Measurements from ENCODE around the gene MAL.
"Not testable (repeated sequence)": the region's sequence is repeated elsewhere in the genome, so short reads cannot be mapped to it uniquely, and the experiment has no call there.

MAL gene

DNA sequence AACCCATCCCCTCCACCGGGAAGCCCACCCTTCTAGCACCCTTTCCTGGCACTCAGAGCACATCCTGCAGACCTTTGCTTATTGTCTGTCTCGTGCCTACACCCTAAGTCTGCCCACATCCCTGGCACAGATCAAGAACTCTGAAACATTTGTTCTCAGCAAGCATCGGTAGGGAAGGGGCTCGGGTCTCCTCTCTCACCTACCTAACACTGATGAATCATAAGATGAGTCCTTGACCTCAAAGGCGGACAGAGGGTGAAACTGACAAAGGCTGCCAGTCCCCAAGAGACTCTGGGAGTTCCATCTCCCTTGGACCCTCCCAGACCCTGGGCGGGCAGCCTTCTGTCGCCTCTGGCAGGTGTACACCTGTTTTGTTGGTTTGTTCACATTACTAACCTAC is 9.3 kb downstream of the MAL start:
- DNase-seq, result no peak

DNA sequence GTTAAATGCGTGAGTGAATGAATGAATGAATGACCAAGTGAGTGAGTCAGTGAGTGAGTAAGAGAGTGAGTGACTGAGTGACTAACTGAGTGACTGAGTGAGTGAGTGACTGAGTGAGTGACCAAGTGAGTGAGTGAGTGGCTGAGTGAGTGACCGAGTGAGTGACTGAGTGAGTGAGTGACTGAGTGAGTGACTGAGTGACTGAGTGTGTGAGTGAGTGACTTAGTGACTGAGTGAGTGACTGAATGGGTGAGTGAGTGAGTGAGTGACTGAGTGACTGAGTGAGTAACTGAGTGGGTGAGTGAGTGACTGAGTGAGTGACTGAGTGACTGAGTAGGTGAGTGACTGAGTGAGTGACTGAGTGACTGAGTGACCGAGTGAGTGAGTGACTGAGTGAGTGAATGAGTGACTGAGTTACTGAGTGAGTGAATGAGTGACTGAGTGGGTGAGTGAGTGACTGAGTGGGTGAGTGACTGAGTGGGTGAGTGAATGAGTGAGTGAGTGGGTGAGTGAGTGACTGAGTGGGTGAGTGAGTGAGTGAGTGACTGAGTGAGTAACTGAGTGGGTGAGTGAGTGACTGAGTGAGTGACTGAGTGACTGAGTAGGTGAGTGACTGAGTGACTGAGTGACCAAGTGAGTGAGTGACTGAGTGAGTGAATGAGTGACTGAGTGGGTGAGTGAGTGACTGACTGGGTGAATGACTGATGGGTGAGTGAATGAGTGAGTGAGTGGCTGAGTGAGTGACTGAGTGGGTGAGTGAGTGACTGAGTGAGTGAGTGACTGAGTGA is 11.3 kb downstream of the MAL start:
- no peak for DNase-seq

GRCh38 chr2:95037384-95037839 is 11.9 kb downstream of the MAL start:
- no peak for DNase-seq

DNA sequence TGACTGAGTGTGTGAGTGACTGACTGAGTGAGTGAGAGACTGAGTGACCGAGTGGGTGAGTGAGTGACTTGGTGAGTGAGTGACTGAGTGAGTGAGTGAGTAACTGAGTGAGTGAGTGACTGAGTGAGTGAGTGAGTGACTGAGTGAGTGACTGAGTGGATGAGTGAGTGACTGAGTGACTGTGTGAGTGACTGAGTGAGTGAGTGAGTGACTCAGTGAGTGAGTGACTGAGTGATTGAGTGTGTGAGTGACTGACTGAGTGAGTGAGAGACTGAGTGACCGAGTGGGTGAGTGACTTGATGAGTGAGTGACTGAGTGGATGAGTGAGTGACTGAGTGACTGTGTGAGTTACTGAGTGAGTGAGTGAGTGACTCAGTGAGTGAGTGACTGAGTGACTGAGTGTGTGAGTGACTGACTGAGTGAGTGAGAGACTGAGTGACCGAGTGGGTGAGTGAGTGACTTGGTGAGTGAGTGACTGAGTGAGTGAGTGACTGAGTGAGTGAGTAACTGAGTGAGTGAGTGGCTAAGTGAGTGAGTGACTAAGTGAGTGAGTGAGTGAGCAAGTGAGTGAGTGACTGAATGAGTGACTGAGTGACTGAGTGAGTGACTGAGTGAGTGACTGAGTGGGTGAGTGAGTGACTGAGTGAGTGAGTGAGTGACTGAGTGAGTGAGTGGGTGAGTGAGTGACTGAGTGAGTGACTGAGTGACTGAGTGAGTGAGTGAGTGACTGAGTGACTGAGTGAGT is 12.5 kb downstream of the MAL start:
- DNase-seq, result not testable (repeated sequence)

DNA sequence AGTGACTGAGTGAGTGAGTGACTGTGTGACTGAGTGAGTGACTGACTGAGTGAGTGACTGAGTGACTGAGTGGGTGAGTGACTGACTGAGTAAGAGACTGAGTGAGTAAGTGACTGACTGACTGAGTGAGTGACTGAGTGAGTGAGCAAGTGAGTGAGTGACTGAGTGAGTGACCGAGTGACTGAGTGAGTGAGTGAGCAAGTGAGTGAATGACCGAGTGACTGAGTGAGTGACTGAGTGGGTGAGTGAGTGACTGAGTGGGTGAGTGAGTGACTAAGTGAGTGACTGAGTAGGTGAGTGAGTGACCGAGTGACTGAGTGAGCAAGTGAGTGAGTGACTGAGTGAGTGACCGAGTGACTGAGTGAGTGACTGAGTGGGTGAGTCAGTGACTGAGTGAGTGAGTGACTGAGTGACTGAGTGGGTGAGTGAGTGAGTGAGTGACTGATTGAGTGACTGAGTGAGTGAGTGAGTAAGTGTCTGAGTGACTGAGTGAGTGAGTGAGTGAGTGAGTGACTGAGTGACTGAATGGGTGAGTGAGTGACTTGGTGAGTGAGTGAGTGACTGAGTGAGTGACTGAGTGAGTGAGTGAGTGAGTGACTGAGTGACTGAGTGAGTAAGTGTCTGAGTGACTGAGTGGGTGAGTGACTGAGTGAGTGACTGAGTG is 13.3 kb downstream of the MAL start:
- DNase-seq, result no peak

DNA sequence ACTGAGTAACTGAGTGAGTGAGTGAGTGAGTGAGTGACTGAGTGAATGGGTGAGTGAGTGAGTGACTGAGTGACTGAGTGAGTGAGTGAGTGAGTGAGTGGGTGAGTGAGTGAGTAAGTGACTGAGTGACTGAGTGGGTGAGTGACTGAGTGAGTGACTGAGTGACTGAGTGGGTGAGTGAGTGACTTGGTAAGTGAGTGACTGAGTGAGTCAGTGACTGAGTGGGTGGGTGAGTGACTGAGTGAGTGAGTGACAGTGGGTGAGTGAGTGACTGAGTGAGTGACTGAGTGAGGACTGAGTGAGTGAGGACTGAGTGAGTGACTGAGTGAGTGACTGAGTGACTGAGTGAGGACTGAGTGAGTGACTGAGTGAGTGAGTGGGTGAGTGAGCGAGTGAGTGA is 13.9 kb downstream of the MAL start:
- DNase-seq, result no peak

DNA sequence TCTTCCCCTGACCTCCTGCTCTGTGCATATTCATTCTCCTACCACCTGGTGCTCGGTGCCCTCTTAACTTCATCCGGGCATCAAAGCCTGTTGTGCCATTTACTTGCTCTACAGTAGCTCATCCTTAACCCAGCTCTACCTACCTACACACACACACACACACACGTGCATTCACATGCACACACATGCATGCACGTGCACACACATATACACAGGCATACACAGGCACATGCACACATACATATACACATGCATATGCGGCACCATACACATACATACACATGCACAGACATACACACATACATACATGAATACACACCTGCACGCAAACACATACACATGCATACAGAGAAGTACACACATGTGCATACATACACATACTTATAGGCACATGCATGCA is 14.5 kb downstream of the MAL start:
- no peak for DNase-seq

- DNase-seq, result no peak
These were observed 14.9 kb downstream of the MAL start for GRCh38 chr2:95040426-95040825.

GRCh38 chr2:95041060-95041823 is 15.7 kb downstream of the MAL start:
- DNase-seq, result no peak

DNA sequence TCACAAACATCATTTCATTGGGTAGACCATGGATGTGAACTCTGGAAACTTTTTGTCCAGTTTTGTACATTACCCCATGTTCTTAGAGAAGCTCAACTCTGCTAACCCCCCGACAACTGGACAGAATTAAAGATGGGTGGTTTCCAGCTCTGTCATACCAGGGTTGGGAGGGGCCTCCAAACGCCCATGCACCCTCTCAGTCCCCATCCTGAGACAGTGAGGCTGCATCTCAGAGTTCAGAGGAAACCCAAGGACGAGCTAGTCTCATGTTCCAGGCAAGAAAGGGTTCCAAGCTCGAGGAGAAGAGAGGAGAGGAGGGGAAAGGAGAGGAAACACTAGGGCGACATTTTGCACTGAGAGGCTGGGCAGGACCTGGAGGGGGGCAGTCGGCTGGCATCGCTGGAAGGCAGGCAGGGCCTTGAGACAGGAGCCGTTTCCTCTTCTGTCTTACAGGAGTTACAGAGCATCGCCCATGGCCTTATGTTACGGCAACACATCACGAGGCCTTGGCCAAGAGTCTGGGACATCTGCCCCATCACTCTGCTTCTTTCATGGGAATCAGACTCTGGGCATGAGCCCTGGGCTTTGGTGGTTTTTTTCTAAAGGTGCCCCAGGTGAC is 16.4 kb downstream of the MAL start:
- DNase-seq, result no peak

- peak; percentile 36 for DNase-seq
These were observed 17.2 kb downstream of the MAL start for GRCh38 chr2:95042472-95043271.

- DNase-seq, result peak; percentile 71
These were observed 18.0 kb downstream of the MAL start for GRCh38 chr2:95043300-95044093.

DNA sequence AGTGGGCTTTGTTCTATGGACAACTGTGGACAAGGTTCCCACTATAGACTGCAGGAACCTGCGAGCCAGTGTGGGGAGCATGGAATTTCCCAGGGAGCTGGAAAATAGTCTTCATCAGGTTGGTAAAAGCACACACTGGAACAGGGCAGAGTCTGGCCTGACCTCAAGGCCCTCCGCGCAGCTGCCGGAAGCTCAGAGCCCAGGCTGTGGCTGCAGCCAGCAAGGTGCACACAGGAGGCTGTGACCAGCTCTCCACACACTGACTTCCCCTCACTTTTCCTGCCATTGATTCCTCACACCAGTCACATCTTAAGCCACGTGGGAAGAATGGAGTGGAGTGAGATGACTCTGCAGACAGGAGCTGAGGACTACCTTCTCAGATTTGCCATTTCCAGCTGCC is 19.1 kb downstream of the MAL start:
- peak; percentile 14 for DNase-seq

GRCh38 chr2:95046371-95047112 is 21.0 kb downstream of the MAL start:
- DNase-seq, result no peak

GRCh38 chr2:95047629-95048510 is 22.4 kb downstream of the MAL start:
- no peak for DNase-seq

GRCh38 chr2:95048825-95049682 is 23.5 kb downstream of the MAL start:
- no peak for DNase-seq

DNA sequence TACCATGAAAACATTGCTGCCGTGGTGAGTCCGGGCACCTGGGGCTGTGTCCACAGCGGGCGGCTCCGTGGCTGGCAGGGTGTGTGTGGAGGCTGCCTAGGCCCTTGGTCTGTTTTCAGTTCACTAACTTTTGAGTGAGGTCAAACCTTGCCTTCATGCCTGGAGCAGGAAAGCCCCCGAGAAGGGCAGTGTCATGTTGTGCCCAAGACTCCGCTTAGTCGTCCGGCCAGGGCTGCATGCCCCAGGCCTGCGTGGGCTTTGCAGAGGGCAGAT is 24.1 kb downstream of the MAL start:
- no peak for DNase-seq

DNA sequence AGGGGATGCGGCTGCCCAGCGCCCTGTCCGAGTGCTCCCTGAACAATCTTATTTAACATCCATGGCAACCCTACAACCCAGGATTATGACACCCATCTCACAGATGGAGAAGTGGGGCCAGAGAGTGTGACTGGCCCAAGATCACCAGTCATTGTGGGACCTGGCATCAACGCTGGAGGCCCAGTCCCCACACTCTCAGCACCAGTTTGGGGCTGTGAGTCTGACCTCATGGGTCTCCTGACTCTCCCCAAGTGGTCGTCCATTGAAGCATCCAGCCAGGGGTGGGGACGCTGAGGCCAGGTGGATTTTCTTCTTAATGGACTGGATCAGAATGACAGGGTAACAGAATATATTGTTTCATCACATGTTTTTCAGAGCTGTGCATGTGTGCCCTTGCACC is 24.5 kb downstream of the MAL start:
- DNase-seq, result no peak
